HepG2 (cell line): ENCODE results near the gene OVCA2. TPM values are rescaled to one million over a fixed set of nuclear protein-coding genes. Genes with fewer than 3 reads are reported as not detected.

Source experiments
- AHR ChIP-seq: IDR thresholded peaks from 2 replicates; pipeline ENCODE4 v1.6.1; 2018; ENCODE audit warnings: missing genetic modification reagents, missing compliant biosample characterization
- CENPBD1 ChIP-seq: sonication (generic); formaldehyde crosslinking; IDR thresholded peaks from 2 replicates; pipeline ENCODE4 v1.8.0; 2022; ENCODE audit warnings: missing genetic modification reagents, low read depth, mild to moderate bottlenecking, borderline replicate concordance
- DPF2 ChIP-seq: sonication (generic); formaldehyde crosslinking; IDR thresholded peaks from 2 replicates; pipeline ENCODE4 v1.4.0; 2020; ENCODE audit warnings: mild to moderate bottlenecking, low read depth, missing genetic modification reagents, borderline replicate concordance
- HINFP ChIP-seq: sonication (generic); formaldehyde crosslinking; IDR thresholded peaks from 2 replicates; pipeline ENCODE4 v1.4.0; 2020; ENCODE audit warnings: low read depth, mild to moderate bottlenecking, missing genetic modification reagents
- HMG20B ChIP-seq: conservative IDR thresholded peaks from 2 replicates; pipeline ENCODE4 v1.6.1; 2016; ENCODE audit warnings: missing genetic modification reagents, missing compliant biosample characterization
- HMGXB3 ChIP-seq: sonication (generic); formaldehyde crosslinking; IDR thresholded peaks from 2 replicates; pipeline ENCODE4 v1.4.0; 2020; ENCODE audit warnings: missing genetic modification reagents, borderline replicate concordance
- HNRNPK ChIP-seq: fragments of 200-400 bp; formaldehyde crosslinking; IDR thresholded peaks from 2 replicates; pipeline ENCODE4 v1.6.1; 2018; ENCODE audit warnings: low read length, low read depth, moderate library complexity, mild to moderate bottlenecking; ENCODE audit not compliant: poor library complexity, severe bottlenecking
- PPARG ChIP-seq: conservative IDR thresholded peaks from 2 replicates; pipeline ENCODE4 v1.6.1; 2016; ENCODE audit warnings: missing biosample characterization, missing genetic modification reagents
- SPEN ChIP-seq: sonication (generic); formaldehyde crosslinking; IDR thresholded peaks from 2 replicates; pipeline ENCODE4 v1.5.1; 2020; ENCODE audit warnings: low read depth, mild to moderate bottlenecking, missing genetic modification reagents
- THAP11 ChIP-seq: IDR thresholded peaks from 2 replicates; pipeline ENCODE4 v1.6.1; 2016; ENCODE audit warnings: missing biosample characterization, missing genetic modification reagents
- THRA ChIP-seq: sonication (generic); formaldehyde crosslinking; IDR thresholded peaks from 2 replicates; pipeline ENCODE4 v1.4.0; 2020; ENCODE audit warnings: missing genetic modification reagents, borderline replicate concordance
- THYN1 ChIP-seq: sonication (generic); formaldehyde crosslinking; IDR thresholded peaks from 2 replicates; pipeline ENCODE4 v1.8.1; 2023; ENCODE audit warnings: low read depth, mild to moderate bottlenecking, moderate library complexity, missing genetic modification reagents, borderline replicate concordance
- ZNF180 ChIP-seq: sonication (generic); formaldehyde crosslinking; IDR thresholded peaks from 2 replicates; pipeline ENCODE4 v1.4.0; 2020; ENCODE audit warnings: low read depth, missing genetic modification reagents, borderline replicate concordance
- ZNF225 ChIP-seq: sonication (generic); formaldehyde crosslinking; IDR thresholded peaks from 2 replicates; pipeline ENCODE4 v1.4.0; 2020; ENCODE audit warnings: mild to moderate bottlenecking, missing genetic modification reagents
- ZNF414 ChIP-seq: sonication (generic); formaldehyde crosslinking; IDR thresholded peaks from 2 replicates; pipeline ENCODE4 v1.5.0; 2020; ENCODE audit warnings: missing genetic modification reagents
- ZNF639 ChIP-seq: conservative IDR thresholded peaks from 2 replicates; pipeline ENCODE4 v1.6.1; 2018; ENCODE audit warnings: missing genetic modification reagents
- ZZZ3 ChIP-seq: sonication (generic); formaldehyde crosslinking; IDR thresholded peaks from 2 replicates; pipeline ENCODE4 v1.4.0; 2020; ENCODE audit warnings: missing genetic modification reagents, mild to moderate bottlenecking, borderline replicate concordance
- polyA plus RNA-seq, 8 experiments: library from polyadenylated mRNA; depleted of rRNA in 3 of 8; stranded (reverse) in 7 of 8; unstranded in 1 of 8; fragments of >200 nt; fragmentation: Illumina TruSeq in 4 of 8; extraction: Trizol in 4 of 8; gene quantifications; 2 replicates each; pipeline versions ENCODE4 v1.2.1 to v1.2.3, GENCODE V29; 2011 to 2016; ENCODE audit warnings: low read depth in 4 of 8, missing spikeins in 1 of 8, mixed read lengths in 1 of 8; ENCODE audit not compliant: insufficient read depth in 1 of 8
- total RNA-seq, 5 experiments: library from RNA; depleted of rRNA; stranded (reverse); fragments of >200 nt; fragmentation: Illumina TruSeq; extraction: Trizol; gene quantifications; 2 replicates each; pipeline ENCODE4 v1.2.3, GENCODE V29; 2016; ENCODE audit warnings: low read depth in 1 of 5

The OVCA2 gene
- total and polyA plus RNA-seq, 2 of the 13 experiments (the other 11 are each of a cell fraction or from before 2014, with no cell fraction given), result 23.7 to 28.2 TPM

GRCh38 chr17:2041561-2042389 is at the start of gene OVCA2 (continued):
- TF ChIP-seq ZNF414 (CRISPR knock-in tag) (peak; percentile 75; the same call in 1 of the 2 replicates), ZZZ3 (CRISPR knock-in tag) (peak; percentile 78; the same call in 1 of the 2 replicates), SPEN (CRISPR knock-in tag) (peak; percentile 90), THAP11 (peak; percentile 93), ZNF639 (peak; percentile 71; the same call in 1 of the 2 replicates), ZNF180 (no peak), HNRNPK (peak; percentile 72), PPARG (CRISPR knock-in tag) (0 out of 2 replicates have a peak, but pooled peaks have one; percentile 61), THYN1 (CRISPR knock-in tag) (no peak; the same call in 1 of the 2 replicates), AHR (CRISPR knock-in tag) (peak; percentile 59; the same call in 1 of the 2 replicates), ZNF225 (no peak), THRA (CRISPR knock-in tag) (peak; percentile 41; the same call in 1 of the 2 replicates), CENPBD1 (CRISPR knock-in tag) (no peak), HMG20B (CRISPR knock-in tag) (no peak), HINFP (CRISPR knock-in tag) (peak; percentile 45; the same call in 1 of the 2 replicates), DPF2 (CRISPR knock-in tag) (no peak), HMGXB3 (CRISPR knock-in tag) (peak; percentile 59; the same call in 1 of the 2 replicates)
